HUES64 (cell line): Measurements from ENCODE around the gene GNAI1.

ENCODE experiments used
- H3K27ac ChIP-seq: 2 replicates; pipeline ENCODE4 v1.7.0; 2013; ENCODE audit warnings: low read depth, low read length, inconsistent platforms
- H3K27me3 ChIP-seq: 2 replicates; pipeline ENCODE4 v1.6.1; 2013; ENCODE audit warnings: mild to moderate bottlenecking, low read length; ENCODE audit not compliant: insufficient read depth
- H3K36me3 ChIP-seq: 2 replicates; pipeline ENCODE4 v1.6.1; 2013; ENCODE audit warnings: mild to moderate bottlenecking, low read length; ENCODE audit not compliant: insufficient read depth
- H3K4me1 ChIP-seq: 2 replicates; pipeline ENCODE4 v1.6.1; 2013; ENCODE audit warnings: mild to moderate bottlenecking, low read length, moderate library complexity; ENCODE audit not compliant: insufficient read depth
- H3K4me3 ChIP-seq: 2 replicates; pipeline ENCODE4 v1.5.1; 2013; ENCODE audit warnings: mild to moderate bottlenecking, low read length, moderate library complexity
- H3K9ac ChIP-seq: 2 replicates; pipeline ENCODE4 v1.6.1; 2013; ENCODE audit warnings: mild to moderate bottlenecking, low read depth, low read length
- H3K9me3 ChIP-seq: 2 replicates; pipeline ENCODE4 v1.6.1; 2013; ENCODE audit warnings: low read depth, low read length; ENCODE audit not compliant: insufficient read depth
- WGBS: fragments of 150-250, 120-280 bp; methylation state at CpG from one replicate; pipeline ENCODE4 v1.1.7; 2013; ENCODE audit warnings: missing lambda C conversion rate; 5-methylcytosine and 5-hydroxymethylcytosine counted together

The GNAI1 gene

GRCh38 chr7:80170445-80170844, 35.8 kb downstream of the GNAI1 start:
- no peaks in the 10 kb centered on the region for H3K36me3 ChIP-seq
- WGBS, result 90% methylated on average over 1 of the region's 2 CpGs
- no peak overlapping the region for H3K9ac ChIP-seq
- no peaks in the 10 kb centered on the region for H3K27me3 ChIP-seq
- no peak overlapping the region for H3K4me3 ChIP-seq
- no peak overlapping the region for H3K27ac ChIP-seq
- no peaks in the 10 kb centered on the region for H3K9me3 ChIP-seq
- peaks cover 34% of the 10 kb centered on the region for H3K4me1 ChIP-seq

- no peaks in the 10 kb centered on the region for H3K36me3 ChIP-seq
- H3K4me3 ChIP-seq, result no peak overlapping the region
- peaks cover 21% of the 10 kb centered on the region for H3K4me1 ChIP-seq
- WGBS, result 92% methylated on average over 4 of the region's 4 CpGs
- H3K9me3 ChIP-seq, result no peaks in the 10 kb centered on the region
- H3K9ac ChIP-seq, result no peak overlapping the region
- no peak overlapping the region for H3K27ac ChIP-seq
- H3K27me3 ChIP-seq, result no peaks in the 10 kb centered on the region
Measured at GRCh38 chr7:80172387-80172786, 37.8 kb downstream of the GNAI1 start.

GRCh38 chr7:80175744-80176143, 41.1 kb downstream of the GNAI1 start:
- Histone ChIP-seq H3K9me3 (no peaks in the 10 kb centered on the region), H3K27ac (no peak overlapping the region), H3K36me3 (no peaks in the 10 kb centered on the region), H3K9ac (no peak overlapping the region), H3K4me3 (no peak overlapping the region), H3K27me3 (no peaks in the 10 kb centered on the region), H3K4me1 (peaks cover 29% of the 10 kb centered on the region)
- 91% methylated on average over 1 of the region's 1 CpG for WGBS

GRCh38 chr7:80181411-80181810, 46.8 kb downstream of the GNAI1 start:
- 91% methylated on average over 4 of the region's 4 CpGs for WGBS
- H3K27me3 ChIP-seq, result no peaks in the 10 kb centered on the region

GRCh38 chr7:80182630-80183276, 48.1 kb downstream of the GNAI1 start:
- peaks cover 65% of the 10 kb centered on the region for H3K4me1 ChIP-seq
- no peak overlapping the region for H3K9ac ChIP-seq
- no peaks in the 10 kb centered on the region for H3K27me3 ChIP-seq
- no peaks in the 10 kb centered on the region for H3K36me3 ChIP-seq
- WGBS, result 27% methylated on average over 1 of the region's 3 CpGs
- H3K27ac ChIP-seq, result peak overlapping the region; percentile 2; the same call in 1 of the 2 replicates
- H3K4me3 ChIP-seq, result peak overlapping the region; percentile 13
- H3K9me3 ChIP-seq, result no peaks in the 10 kb centered on the region

More at GRCh38 chr7:80181411-80181810, 46.8 kb downstream of the GNAI1 start:
- no peaks in the 10 kb centered on the region for H3K36me3 ChIP-seq
- peaks cover 57% of the 10 kb centered on the region for H3K4me1 ChIP-seq
- H3K9ac ChIP-seq, result no peak overlapping the region
- H3K9me3 ChIP-seq, result no peaks in the 10 kb centered on the region
- H3K27ac ChIP-seq, result no peak overlapping the region
- H3K4me3 ChIP-seq, result no peak overlapping the region

GRCh38 chr7:80183351-80183750, 48.7 kb downstream of the GNAI1 start:
- Histone ChIP-seq H3K36me3 (no peaks in the 10 kb centered on the region), H3K9ac (no peak overlapping the region), H3K4me1 (peaks cover 65% of the 10 kb centered on the region), H3K9me3 (no peaks in the 10 kb centered on the region), H3K27me3 (no peaks in the 10 kb centered on the region), H3K4me3 (no peak overlapping the region), H3K27ac (peak overlapping the region; percentile 43; the same call in 1 of the 2 replicates)

- Histone ChIP-seq H3K4me1 (peaks cover 65% of the 10 kb centered on the region), H3K36me3 (0 out of 2 replicates have a peak, but pooled peaks cover 2% of the 10 kb centered on the region), H3K4me3 (no peak overlapping the region), H3K27ac (peak overlapping the region; percentile 43; the same call in 1 of the 2 replicates), H3K9me3 (no peaks in the 10 kb centered on the region), H3K27me3 (no peaks in the 10 kb centered on the region), H3K9ac (no peak overlapping the region)
- WGBS, result 84% methylated on average over 15 of the region's 15 CpGs
Measured at GRCh38 chr7:80183900-80184685, 49.5 kb downstream of the GNAI1 start.

GRCh38 chr7:80184693-80185092, 50.1 kb downstream of the GNAI1 start:
- 73% methylated on average over 4 of the region's 4 CpGs for WGBS
- H3K36me3 ChIP-seq, result 0 out of 2 replicates have a peak, but pooled peaks cover 2% of the 10 kb centered on the region
- no peak overlapping the region for H3K9ac ChIP-seq
- peaks cover 65% of the 10 kb centered on the region for H3K4me1 ChIP-seq
- H3K4me3 ChIP-seq, result no peak overlapping the region
- H3K27ac ChIP-seq, result no peak overlapping the region
- H3K9me3 ChIP-seq, result no peaks in the 10 kb centered on the region
- no peaks in the 10 kb centered on the region for H3K27me3 ChIP-seq

GRCh38 chr7:80185571-80185970, 50.9 kb downstream of the GNAI1 start:
- Histone ChIP-seq H3K4me1 (peaks cover 64% of the 10 kb centered on the region), H3K27me3 (no peaks in the 10 kb centered on the region), H3K4me3 (no peak overlapping the region), H3K36me3 (0 out of 2 replicates have a peak, but pooled peaks cover 2% of the 10 kb centered on the region), H3K27ac (no peak overlapping the region), H3K9ac (no peak overlapping the region), H3K9me3 (no peaks in the 10 kb centered on the region)
- WGBS, result 92% methylated on average over 7 of the region's 7 CpGs

GRCh38 chr7:80186721-80187120, 52.1 kb downstream of the GNAI1 start:
- H3K9ac ChIP-seq, result no peak overlapping the region
- no peaks in the 10 kb centered on the region for H3K27me3 ChIP-seq
- no peak overlapping the region for H3K4me3 ChIP-seq
- 0 out of 2 replicates have a peak, but pooled peaks cover 2% of the 10 kb centered on the region for H3K36me3 ChIP-seq
- no peaks in the 10 kb centered on the region for H3K9me3 ChIP-seq
- H3K4me1 ChIP-seq, result peaks cover 57% of the 10 kb centered on the region
- H3K27ac ChIP-seq, result no peak overlapping the region

GRCh38 chr7:80187279-80187678, 52.6 kb downstream of the GNAI1 start:
- H3K9ac ChIP-seq, result no peak overlapping the region
- no peak overlapping the region for H3K4me3 ChIP-seq
- no peak overlapping the region for H3K27ac ChIP-seq
- H3K9me3 ChIP-seq, result no peaks in the 10 kb centered on the region
- WGBS, result 56% methylated on average over 1 of the region's 1 CpG
- 0 out of 2 replicates have a peak, but pooled peaks cover 2% of the 10 kb centered on the region for H3K36me3 ChIP-seq
- no peaks in the 10 kb centered on the region for H3K27me3 ChIP-seq
- H3K4me1 ChIP-seq, result peaks cover 52% of the 10 kb centered on the region
